GM12801 (cell line): ENCODE results near the gene TMEM141.

Experiments
- TF ChIP-seq, protein P1 (sequence below): IDR thresholded peaks from one replicate; pipeline ENCODE4 v1.5.1; 2011; ENCODE audit warnings: control low read depth; ENCODE audit not compliant: insufficient read length; ENCODE audit errors: extremely low read depth

Gene TMEM141

DNA sequence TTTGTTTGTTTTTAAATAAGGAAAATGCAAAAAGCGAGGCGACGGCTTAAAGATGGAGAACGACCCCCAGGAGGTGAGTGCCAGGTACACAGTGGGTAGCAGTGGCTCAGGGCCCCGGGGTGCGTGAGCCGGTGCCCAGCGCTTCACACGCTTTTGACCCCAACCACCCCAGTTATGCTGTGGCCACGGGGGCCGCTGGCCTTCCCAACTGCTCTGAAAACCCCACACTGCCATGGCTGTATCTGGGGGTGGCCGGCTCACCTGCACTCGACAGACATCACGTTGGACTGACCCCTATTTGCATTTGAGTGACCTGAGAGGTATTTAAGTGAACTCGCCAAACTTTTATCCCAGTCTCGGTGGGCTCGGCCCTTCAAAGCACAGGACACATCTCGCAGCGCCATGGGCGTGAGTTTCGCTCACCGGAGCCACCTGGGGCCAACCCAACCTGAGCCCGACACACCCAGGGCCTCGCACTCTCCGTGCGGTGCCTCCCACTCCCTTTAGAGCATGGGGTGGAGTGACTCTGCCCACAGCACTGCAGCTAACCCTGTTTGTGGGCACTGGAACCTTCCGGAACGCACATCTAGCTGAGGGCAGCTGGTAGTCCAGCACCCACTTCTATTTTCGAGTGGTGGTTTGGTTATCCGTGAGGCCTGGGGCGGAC, 37.5 kb downstream of the TMEM141 start:
- TF ChIP-seq, protein P1, sequence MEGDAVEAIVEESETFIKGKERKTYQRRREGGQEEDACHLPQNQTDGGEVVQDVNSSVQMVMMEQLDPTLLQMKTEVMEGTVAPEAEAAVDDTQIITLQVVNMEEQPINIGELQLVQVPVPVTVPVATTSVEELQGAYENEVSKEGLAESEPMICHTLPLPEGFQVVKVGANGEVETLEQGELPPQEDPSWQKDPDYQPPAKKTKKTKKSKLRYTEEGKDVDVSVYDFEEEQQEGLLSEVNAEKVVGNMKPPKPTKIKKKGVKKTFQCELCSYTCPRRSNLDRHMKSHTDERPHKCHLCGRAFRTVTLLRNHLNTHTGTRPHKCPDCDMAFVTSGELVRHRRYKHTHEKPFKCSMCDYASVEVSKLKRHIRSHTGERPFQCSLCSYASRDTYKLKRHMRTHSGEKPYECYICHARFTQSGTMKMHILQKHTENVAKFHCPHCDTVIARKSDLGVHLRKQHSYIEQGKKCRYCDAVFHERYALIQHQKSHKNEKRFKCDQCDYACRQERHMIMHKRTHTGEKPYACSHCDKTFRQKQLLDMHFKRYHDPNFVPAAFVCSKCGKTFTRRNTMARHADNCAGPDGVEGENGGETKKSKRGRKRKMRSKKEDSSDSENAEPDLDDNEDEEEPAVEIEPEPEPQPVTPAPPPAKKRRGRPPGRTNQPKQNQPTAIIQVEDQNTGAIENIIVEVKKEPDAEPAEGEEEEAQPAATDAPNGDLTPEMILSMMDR: no peak

DNA sequence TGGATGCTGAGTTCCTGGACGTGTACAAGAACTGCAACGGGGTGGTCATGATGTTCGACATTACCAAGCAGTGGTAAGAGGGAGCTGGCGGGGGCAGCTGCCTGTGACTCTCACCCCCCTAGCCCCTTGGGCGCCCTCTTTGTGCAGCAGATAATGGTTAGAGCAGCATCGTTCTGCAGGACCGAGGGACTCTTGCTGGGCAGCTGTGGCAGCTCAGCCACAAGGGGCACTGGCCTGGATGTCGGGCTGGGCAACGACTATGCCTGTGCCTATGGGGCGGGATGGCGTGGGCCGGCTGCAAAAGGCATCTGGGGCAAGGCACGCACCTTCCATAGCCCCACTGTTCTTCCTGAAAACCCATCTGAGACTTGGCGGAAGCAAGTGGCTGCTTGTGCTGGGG, 38.3 kb downstream of the TMEM141 start:
- TF ChIP-seq, protein P1: no peak

DNA sequence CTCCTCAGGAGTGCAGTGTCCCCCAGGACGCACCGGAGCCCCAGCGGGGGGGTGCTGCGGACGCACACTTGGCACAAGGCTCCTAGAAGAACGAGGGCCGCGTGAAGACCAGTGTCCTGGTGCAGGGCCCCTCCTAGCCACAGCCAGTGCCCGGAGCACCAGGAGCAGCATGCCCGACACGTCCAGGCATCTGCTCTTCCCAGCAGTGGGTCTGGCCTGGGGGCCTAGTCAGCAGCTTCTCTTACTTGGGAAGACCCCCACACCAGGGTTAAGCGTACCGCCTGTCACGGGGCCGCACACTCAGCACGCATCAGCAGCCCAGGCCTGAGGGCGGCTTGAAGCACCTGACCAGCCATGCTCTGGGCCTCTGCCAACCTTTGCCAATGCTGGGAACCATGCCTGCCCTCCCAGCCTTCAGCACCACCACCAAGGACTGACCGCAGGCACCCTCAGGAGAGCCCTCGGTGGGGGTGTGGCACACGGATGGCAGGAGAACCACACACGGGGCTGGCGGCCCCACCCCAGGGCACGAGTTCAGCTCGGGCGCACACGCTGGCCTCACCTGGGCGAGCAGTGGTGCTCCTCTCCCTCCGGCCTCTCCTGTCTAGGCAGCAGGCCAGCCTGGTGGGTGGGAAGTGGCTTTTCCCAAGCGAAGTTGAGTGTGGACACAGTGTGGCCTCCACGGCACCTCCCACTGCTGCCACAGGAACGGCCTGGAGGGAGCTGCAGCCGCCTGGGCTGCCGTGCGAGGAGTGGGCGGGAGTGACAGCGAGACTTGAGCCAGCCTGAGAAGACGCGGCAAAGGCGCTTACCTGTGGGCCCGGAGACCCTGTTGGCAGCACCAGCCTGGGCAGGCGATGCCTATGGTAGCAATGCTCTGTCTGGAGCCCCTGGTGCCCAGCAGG, 39.1 kb downstream of the TMEM141 start:
- TF ChIP-seq, protein P1: no peak

DNA sequence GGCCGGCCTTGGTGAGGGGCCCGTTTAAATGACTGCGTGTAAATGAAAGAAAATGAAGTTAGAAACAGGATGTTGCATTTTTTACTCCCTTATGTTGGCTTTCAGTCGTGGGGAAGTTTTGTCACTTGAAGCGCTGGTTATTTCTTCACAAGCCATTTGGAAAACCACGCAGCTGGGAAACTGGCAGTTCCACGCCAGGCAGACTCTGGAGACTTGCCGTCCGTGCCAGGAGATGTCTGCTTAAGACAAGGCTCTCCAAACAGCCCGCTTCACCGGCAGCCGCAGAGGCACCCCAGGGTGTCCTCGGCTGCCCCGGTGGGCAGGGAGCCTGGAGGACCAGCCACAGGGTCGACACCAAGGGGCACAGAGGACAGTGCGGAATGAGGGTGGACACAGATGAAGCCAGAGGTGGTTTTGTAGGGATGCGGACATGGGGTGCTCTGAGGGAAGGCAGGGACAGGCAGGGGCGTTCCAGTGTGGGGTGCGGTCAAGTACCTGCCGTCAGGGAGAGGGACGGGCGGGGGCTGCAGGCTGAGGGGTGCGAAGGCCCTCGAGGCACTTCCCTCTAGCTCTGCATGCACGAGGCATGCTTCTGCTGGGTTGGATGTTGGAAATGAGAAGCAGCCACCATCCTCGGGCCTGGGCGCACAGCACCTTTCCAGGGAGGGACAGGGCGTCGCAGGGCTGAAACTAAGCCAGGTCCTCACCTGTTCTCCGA, 40.0 kb downstream of the TMEM141 start:
- TF ChIP-seq, protein P1: no peak

DNA sequence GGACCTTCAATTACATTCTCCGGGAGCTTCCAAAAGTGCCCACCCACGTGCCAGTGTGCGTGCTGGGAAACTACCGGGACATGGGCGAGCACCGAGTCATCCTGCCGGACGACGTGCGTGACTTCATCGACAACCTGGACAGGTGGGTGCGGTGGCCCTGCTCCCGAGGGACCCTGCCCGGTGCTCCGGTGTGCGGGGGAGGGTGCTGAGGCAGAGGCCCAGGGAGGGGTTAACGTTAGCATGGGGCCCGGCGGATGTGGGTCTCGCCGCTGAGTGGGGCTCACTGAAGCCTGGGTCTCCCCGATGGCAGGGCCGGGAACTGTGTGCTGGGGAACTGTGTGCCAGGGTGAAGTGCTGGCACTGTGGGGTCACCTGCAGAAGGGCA, 40.6 kb downstream of the TMEM141 start:
- TF ChIP-seq, protein P1: no peak

DNA sequence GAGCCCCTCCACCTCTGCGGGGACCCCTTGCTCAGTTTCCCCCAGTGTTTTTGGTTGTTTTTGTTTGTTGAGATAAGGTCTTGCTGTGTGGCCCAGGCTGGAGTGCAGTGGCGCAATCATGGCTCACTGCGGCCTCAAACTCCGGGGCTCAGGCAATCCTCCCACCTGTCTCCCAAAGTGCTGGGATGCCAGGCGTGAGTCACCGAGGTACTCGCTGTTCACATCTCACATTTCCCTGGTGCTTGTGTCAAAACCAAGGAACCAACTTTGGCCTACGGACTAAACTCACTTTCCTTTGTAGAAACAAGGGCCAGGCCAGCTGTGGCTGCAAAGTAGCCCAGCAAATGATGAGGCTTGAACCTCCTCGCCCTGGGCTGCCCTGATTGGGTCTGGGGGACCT, 41.4 kb downstream of the TMEM141 start:
- TF ChIP-seq, protein P1: no peak
